Measurements from ENCODE around the gene SEMA3F. TPM values are rescaled to one million over a fixed set of nuclear protein-coding genes. Genes with fewer than 3 reads are reported as not detected.

Gene SEMA3F
- total RNA-seq, 1 donor: 1.1 TPM

DNA sequence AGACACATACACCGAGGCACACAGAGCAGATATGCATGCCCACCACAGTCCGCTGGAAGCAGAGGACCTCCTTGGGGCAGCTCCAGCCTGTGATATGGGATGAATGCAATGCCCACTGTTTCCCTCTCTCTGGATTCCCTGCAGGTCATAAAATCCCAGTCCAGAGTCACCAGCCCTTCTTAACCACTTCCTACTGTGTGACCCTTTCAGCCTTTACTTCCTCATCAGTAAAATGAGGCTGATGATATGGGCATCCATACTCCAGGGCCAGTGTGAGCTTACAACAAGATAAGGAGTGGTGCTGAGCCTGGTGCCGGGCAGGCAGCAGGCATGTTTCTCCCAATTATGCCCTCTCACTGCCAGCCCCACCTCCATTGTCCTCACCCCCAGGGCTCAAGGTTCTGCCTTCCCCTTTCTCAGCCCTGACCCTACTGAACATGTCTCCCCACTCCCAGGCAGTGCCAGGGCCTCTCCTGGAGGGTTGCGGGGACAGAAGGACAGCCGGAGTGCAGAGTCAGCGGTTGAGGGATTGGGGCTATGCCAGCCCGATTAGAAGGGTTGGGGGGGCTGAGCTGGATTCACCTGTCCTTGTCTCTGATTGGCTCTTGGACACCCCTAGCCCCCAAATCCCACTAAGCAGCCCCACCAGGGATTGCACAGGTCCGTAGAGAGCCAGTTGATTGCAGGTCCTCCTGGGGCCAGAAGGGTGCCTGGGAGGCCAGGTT lies 36.0 kb downstream of the SEMA3F start, which contains the start of gene GNAT1:
TSS of gene GNAT1 (plus strand) at position 675 of the 725 bp plus-strand sequence. CDS start 116 bp downstream, outside the sequence.
- DNase-seq (ENCODE audit: low read depth in 2 of 3, low spot score in 2 of 3): no peak

DNA sequence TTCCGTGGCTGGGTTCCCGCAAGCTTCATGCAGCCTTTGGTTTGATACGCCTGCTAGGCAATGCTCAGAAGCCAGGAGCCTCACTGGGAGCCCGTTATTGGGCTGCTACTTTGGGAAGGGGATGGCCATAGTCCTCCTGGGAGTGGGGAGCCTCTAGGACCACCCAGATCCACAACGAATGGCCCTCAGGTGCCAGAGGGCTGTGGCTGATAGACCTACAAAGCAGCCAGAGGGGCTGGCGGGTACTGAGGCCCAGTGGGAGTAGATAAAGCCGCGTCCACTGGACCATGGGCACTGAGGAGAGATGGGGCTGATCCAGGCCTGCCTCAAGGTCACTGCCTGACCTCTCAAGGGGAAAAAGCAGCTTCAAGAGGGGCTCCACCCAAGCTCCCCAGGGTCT lies 37.0 kb downstream of the SEMA3F start:
- DNase-seq (ENCODE audit: low read depth in 2 of 3, low spot score in 2 of 3): no peak

- peak; percentile 65 to 86 (median 69) for DNase-seq (ENCODE audit: low read depth in 2 of 3, low spot score in 2 of 3)
These were observed 37.6 kb downstream of the SEMA3F start for GRCh38 chr3:50192689-50193141.

DNA sequence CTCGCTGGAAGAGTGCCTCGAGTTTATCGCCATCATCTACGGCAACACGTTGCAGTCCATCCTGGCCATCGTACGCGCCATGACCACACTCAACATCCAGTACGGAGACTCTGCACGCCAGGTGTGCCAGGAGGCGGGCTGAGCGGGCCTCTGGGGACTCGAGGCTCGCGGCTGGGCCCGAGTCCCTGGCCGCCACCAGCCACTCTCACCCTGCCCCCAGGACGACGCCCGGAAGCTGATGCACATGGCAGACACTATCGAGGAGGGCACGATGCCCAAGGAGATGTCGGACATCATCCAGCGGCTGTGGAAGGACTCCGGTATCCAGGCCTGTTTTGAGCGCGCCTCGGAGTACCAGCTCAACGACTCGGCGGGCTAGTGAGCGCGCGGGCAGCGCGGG lies 38.2 kb downstream of the SEMA3F start:
- no peak for DNase-seq (ENCODE audit: low read depth in 2 of 3, low spot score in 2 of 3)

DNA sequence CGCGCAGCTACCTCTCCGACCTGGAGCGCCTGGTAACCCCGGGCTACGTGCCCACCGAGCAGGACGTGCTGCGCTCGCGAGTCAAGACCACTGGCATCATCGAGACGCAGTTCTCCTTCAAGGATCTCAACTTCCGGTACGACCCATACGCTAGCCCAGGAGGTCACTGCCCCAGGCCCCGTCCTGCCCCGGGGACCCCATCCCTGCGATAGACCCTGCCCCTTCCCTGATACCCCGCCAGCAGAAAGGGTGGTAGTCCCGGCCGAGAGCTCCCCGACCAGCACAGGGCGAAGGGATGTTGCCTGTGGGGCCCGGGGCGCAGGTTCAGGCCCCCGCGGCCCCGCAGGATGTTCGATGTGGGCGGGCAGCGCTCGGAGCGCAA lies 38.6 kb downstream of the SEMA3F start:
- no peak for DNase-seq (ENCODE audit: low read depth in 2 of 3, low spot score in 2 of 3)

GRCh38 chr3:50194128-50194902 lies 39.2 kb downstream of the SEMA3F start:
- DNase-seq (ENCODE audit: low read depth in 2 of 3, low spot score in 2 of 3): peak; percentile 77 to 80 (median 80)

- DNase-seq (ENCODE audit: low read depth in 2 of 3, low spot score in 2 of 3): peak in 2 of 3 donors; percentile 37 to 48
These were observed 39.9 kb downstream of the SEMA3F start for GRCh38 chr3:50194903-50195500.

- DNase-seq (ENCODE audit: low read depth in 2 of 3, low spot score in 2 of 3): no peak
These were observed 40.6 kb downstream of the SEMA3F start for GRCh38 chr3:50195501-50196252.

DNA sequence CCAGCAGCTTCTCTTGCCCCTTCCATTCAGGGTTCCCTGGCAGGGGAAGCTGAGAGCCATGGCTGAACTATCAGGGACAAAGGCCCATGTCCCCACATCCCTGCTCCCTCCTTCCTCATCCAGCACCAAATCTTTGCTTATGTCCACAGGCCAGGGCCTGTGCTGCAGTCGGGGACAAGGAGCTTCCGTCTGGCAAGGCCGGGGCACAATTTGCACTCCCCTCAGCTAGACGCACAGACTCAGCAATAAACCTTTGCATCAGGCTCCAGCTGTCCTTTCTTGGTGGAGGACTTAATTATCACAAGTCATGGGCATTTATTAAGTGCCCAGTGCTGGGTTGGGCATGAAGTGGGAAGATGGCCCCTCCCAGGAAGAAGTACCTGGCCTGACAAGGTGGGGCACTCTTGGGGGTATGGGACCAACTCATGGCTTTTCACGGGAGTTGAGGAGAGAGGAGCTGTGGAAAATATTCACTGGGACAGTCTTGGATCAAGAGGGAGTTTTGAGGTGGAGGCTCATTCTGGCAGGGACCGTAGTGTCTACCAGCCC lies 41.2 kb downstream of the SEMA3F start:
- DNase-seq (ENCODE audit: low read depth in 2 of 3, low spot score in 2 of 3): no peak

DNA sequence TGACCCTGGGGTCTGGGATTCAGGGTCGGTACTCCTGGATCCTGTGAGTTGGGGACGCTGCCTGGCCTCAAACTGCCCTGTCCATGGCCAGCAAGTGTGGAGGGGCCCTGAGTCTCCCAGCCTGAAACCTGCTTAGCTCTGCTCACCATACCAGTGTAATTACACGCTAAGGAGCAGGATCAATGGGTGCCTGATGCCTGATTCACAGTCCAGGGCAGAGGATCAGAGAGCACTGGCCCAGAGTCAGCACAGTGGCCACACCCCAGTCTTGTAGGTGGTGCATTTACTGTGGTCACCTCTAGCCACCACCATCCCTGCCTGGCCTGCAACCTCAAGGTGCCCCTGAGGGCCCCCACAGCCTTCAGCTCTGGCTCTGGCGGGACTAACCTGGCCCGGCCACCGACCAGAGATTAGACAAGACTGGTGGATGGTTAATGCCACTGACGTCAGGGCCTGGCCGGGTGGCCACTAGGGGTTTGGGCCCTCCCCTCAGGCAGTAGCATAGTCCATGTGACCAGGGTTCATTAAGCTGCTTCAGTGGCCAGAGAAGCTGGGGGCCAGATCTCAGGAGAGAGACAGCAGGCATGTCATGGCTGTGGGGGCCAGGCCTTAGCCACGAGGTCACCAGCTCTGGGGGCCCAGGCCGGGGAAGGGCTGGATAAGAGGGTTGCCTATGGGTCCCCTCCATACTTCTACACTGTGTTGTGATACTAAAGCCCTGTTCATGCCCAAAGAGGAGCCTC lies 46.6 kb downstream of the SEMA3F start:
- DNase-seq (ENCODE audit: low read depth in 2 of 3, low spot score in 2 of 3): no peak

GRCh38 chr3:50202353-50203112 lies 47.4 kb downstream of the SEMA3F start:
- no peak for DNase-seq (ENCODE audit: low read depth in 2 of 3, low spot score in 2 of 3)

- DNase-seq (ENCODE audit: low read depth in 2 of 3, low spot score in 2 of 3): no peak
These were observed 48.1 kb downstream of the SEMA3F start for GRCh38 chr3:50203113-50203808.

GRCh38 chr3:50203809-50204803 lies 49.0 kb downstream of the SEMA3F start:
- no peak for DNase-seq (ENCODE audit: low read depth in 2 of 3, low spot score in 2 of 3)

GRCh38 chr3:50204804-50205412 lies 49.8 kb downstream of the SEMA3F start, which contains the start of gene SLC38A3:
TSS of gene SLC38A3 (plus strand) at chr3:50205271. CDS start at chr3:50214200, 8,929 bp downstream.
- DNase-seq (ENCODE audit: low read depth in 2 of 3, low spot score in 2 of 3): peak in 2 of 3 donors; percentile 22 to 37

DNA sequence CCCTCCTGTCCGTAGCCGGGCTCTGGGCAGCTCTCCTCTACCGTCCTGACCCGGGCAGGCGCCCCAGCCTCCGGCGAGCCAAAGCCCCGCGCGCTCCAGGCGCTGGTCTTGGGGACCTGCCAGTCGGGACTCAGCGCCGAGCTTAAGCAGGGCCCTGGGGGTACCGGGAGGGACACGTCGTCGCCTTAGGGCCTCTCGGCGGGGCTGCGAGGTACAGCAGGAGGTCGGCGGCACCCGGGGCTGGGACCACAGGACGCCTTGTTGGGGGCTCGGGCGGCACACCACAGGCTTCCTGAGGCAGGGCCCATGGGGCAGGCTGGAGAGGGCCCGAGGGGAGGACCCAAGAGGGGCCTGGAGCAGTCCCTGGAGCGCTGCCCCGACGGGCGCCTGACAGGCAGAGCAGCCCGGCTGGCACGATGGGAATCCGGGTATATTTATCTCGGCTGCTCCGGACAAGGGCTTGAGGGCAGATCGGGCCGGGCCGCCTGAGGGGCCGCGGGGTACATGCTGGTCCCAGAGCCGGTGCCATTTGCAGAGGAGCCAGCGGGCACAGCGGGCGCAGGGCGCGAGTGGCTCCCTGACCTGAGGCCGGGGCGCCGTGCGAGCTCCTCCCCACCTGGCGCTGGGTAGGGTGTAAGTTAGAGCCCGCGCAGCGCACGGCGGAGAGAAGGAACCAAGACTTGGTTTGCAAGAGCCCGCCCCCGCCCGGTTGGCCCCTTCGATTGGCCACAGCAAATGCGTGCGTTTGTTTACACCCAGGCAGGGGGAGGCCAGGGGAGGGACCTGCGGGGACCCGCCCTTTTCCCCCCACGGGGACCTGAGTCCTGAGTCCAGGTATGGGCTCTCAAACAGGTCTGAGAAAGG lies 50.5 kb downstream of the SEMA3F start:
- DNase-seq (ENCODE audit: low read depth in 2 of 3, low spot score in 2 of 3): peak in 2 of 3 donors; percentile 51 to 56

Measured in hematopoietic multipotent progenitor cell (in vitro differentiated cells).